Spleen (tissue), 7 donors: Measurements from ENCODE around the gene KCNAB3.

Experiments used
- CTCF ChIP-seq, 11 experiments: fragments of 200-600 bp in 7 of 11; fragments of 450-650 bp in 4 of 11; sonication (generic) in 4 of 11; IDR thresholded peaks in 8 of 11; conservative IDR thresholded peaks in 3 of 11; 1 replicate in 7 of 11; 2 replicates in 4 of 11; pipeline versions ENCODE4 v1.4.0 to v1.8.0; 2016 to 2021; ENCODE audit warnings: antibody characterized with exemption in 11 of 11, inconsistent platforms in 4 of 11, mild to moderate bottlenecking in 1 of 11
- POLR2A ChIP-seq, 3 donors: fragments of 450-650 bp; IDR thresholded peaks; one replicate each; pipeline ENCODE4 v1.5.1; 2017; ENCODE audit warnings: antibody characterized with exemption in 3 of 3, mild to moderate bottlenecking in 1 of 3
- donor health status: DM: no; HTN: no; CAD: no; lungs with moderate emphysema.
- donor health status: DM: no; HTN: no; CAD: no.
- donor health status: DM: no; HTN: no; CAD: no.

GRCh38 chr17:7882629-7883028 is 47.0 kb downstream of the KCNAB3 start:
- TF ChIP-seq CTCF (IDR thresholded peaks at IDR 0.05 in 8 of 11, conservative IDR thresholded peaks at IDR 0.05 in 3 of 11): no peak
- TF ChIP-seq POLR2A (IDR thresholded peaks at IDR 0.05): no peak
